GM12875 (cell line): ENCODE data around the gene MAGI1.

Source experiments
- H3K4me3 ChIP-seq: one replicate; pipeline ENCODE4 v1.5.1; 2011; ENCODE audit warnings: low read depth, low read length, control low read depth
- CTCF ChIP-seq: IDR thresholded peaks from 2 replicates; pipeline ENCODE4 v1.5.1; 2011; ENCODE audit warnings: low read depth, mild to moderate bottlenecking, control low read depth, inconsistent platforms, low read length, moderate library complexity, borderline replicate concordance; ENCODE audit not compliant: insufficient read depth

Gene MAGI1

GRCh38 chr3:65632414-65632813 is 406.3 kb downstream of the MAGI1 start:
- H3K4me3 ChIP-seq: no peak overlapping the region
- no peak for TF ChIP-seq CTCF

- H3K4me3 ChIP-seq: no peak overlapping the region
- TF ChIP-seq CTCF: no peak
Measured at GRCh38 chr3:65628978-65629377, 409.7 kb downstream of the MAGI1 start.

- no peak overlapping the region for H3K4me3 ChIP-seq
- TF ChIP-seq CTCF: no peak
Measured at GRCh38 chr3:65627062-65627461, 411.7 kb downstream of the MAGI1 start.

- TF ChIP-seq CTCF: no peak
- H3K4me3 ChIP-seq: no peak overlapping the region
Measured at GRCh38 chr3:65625305-65625704, 413.4 kb downstream of the MAGI1 start.

GRCh38 chr3:65623362-65623761 is 415.4 kb downstream of the MAGI1 start:
- no peak for TF ChIP-seq CTCF
- H3K4me3 ChIP-seq: no peak overlapping the region

GRCh38 chr3:65619888-65620287 is 418.8 kb downstream of the MAGI1 start:
- TF ChIP-seq CTCF: no peak
- no peak overlapping the region for H3K4me3 ChIP-seq

GRCh38 chr3:65619451-65619881 is 419.3 kb downstream of the MAGI1 start:
- TF ChIP-seq CTCF: no peak

More at GRCh38 chr3:65619451-65619881, 419.3 kb downstream of the MAGI1 start:
- H3K4me3 ChIP-seq: no peak overlapping the region
